DOHH2 (cell line): ENCODE data around the gene DAZAP2.

Experiments
- H3F3A ChIP-seq: fragments of 200-600 bp; sonication (generic), shearing (Covaris generic); 2 replicates; pipeline ENCODE4 v1.6.0; 2016; ENCODE audit warnings: antibody characterized with exemption, mild to moderate bottlenecking; ENCODE audit not compliant: control insufficient read depth, insufficient read depth
- H3K27ac ChIP-seq: fragments of 200-600 bp; sonication (generic); 2 replicates; pipeline ENCODE4 v1.5.1; 2014; ENCODE audit warnings: low read depth, mild to moderate bottlenecking, low read length, moderate library complexity
- H3K27me3 ChIP-seq: fragments of 200-600 bp; sonication (generic); 2 replicates; pipeline ENCODE4 v1.6.1; 2014; ENCODE audit warnings: mild to moderate bottlenecking, low read length, mixed read lengths; ENCODE audit not compliant: control insufficient read depth
- H3K36me3 ChIP-seq: fragments of 200-600 bp; sonication (generic); 2 replicates; pipeline ENCODE4 v1.6.1; 2014; ENCODE audit warnings: mild to moderate bottlenecking, low read length, moderate library complexity, mixed read lengths; ENCODE audit not compliant: control insufficient read depth
- H3K4me1 ChIP-seq: fragments of 200-600 bp; sonication (generic); 2 replicates; pipeline ENCODE4 v1.6.1; 2014; ENCODE audit warnings: mild to moderate bottlenecking, low read length, mixed read lengths; ENCODE audit not compliant: control insufficient read depth
- H3K4me2 ChIP-seq: fragments of 200-600 bp; sonication (generic); 2 replicates; pipeline ENCODE4 v1.6.0; 2014; ENCODE audit warnings: mild to moderate bottlenecking, low read length, moderate library complexity
- H3K4me3 ChIP-seq: fragments of 200-600 bp; sonication (generic); 2 replicates; pipeline ENCODE4 v1.5.1; 2014; ENCODE audit warnings: mild to moderate bottlenecking, low read length, mixed read lengths
- H3K79me2 ChIP-seq: fragments of 200-600 bp; sonication (generic); 2 replicates; pipeline ENCODE4 v1.6.1; 2014; ENCODE audit warnings: mild to moderate bottlenecking, low read length, mixed read lengths; ENCODE audit not compliant: control insufficient read depth
- H3K9me2 ChIP-seq: fragments of 200-600 bp; sonication (generic); replicated peaks from 2 replicates; pipeline ENCODE4 v1.6.1; 2014; ENCODE audit warnings: mild to moderate bottlenecking, low read length, mixed read lengths; ENCODE audit not compliant: control insufficient read depth
- H3K9me3 ChIP-seq: fragments of 200-600 bp; sonication (generic); 2 replicates; pipeline ENCODE4 v1.6.1; 2014; ENCODE audit warnings: antibody characterized with exemption, low read length, mixed read lengths; ENCODE audit not compliant: control insufficient read depth, insufficient read depth
- H4K20me1 ChIP-seq: fragments of 200-600 bp; sonication (generic); 2 replicates; pipeline ENCODE4 v1.6.0; 2014; ENCODE audit warnings: low read depth, mild to moderate bottlenecking, antibody characterized with exemption, low read length, moderate library complexity; ENCODE audit not compliant: control insufficient read depth, insufficient read depth
- CTCF ChIP-seq: fragments of 200-600 bp; sonication (generic); IDR thresholded peaks from one replicate; pipeline ENCODE4 v1.5.1; 2014; ENCODE audit warnings: antibody characterized with exemption, mild to moderate bottlenecking, low read depth, low read length; ENCODE audit not compliant: poor library complexity, severe bottlenecking
- EZH2phosphoT487 ChIP-seq: fragments of 200-600 bp; sonication (generic); IDR thresholded peaks from 2 replicates; pipeline ENCODE4 v1.6.1; 2017; ENCODE audit warnings: borderline replicate concordance, mild to moderate bottlenecking, antibody characterized with exemption, low read length, moderate library complexity, mixed read lengths

DAZAP2 gene

GRCh38 chr12:51191516-51192283, 46.9 kb upstream of the DAZAP2 start:
- no peaks in the 10 kb centered on the region for H3K79me2 ChIP-seq
- peaks cover 27% of the 10 kb centered on the region for H3K4me1 ChIP-seq
- no peak overlapping the region for H3K27ac ChIP-seq
- H3K36me3 ChIP-seq: no peaks in the 10 kb centered on the region
- no peak overlapping the region for H3K4me2 ChIP-seq
- no peaks in the 10 kb centered on the region for H3K9me3 ChIP-seq
- no peaks in the 10 kb centered on the region for H3K9me2 ChIP-seq
- TF ChIP-seq EZH2phosphoT487 (no peak), CTCF (no peak)
- no peaks in the 10 kb centered on the region for H4K20me1 ChIP-seq
- no peaks in the 10 kb centered on the region; the same call in 1 of the 2 replicates for H3K27me3 ChIP-seq
- H3F3A ChIP-seq: no peaks in the 10 kb centered on the region
- no peak overlapping the region for H3K4me3 ChIP-seq

GRCh38 chr12:51192284-51192671, 46.3 kb upstream of the DAZAP2 start:
- TF ChIP-seq EZH2phosphoT487: no peak
- TF ChIP-seq CTCF: no peak
- Histone ChIP-seq H3K9me3 (no peaks in the 10 kb centered on the region), H3K9me2 (no peaks in the 10 kb centered on the region), H3K79me2 (no peaks in the 10 kb centered on the region), H3K27ac (no peak overlapping the region), H4K20me1 (no peaks in the 10 kb centered on the region), H3K4me2 (no peak overlapping the region), H3F3A (no peaks in the 10 kb centered on the region), H3K27me3 (no peaks in the 10 kb centered on the region; the same call in 1 of the 2 replicates), H3K36me3 (no peaks in the 10 kb centered on the region), H3K4me3 (no peak overlapping the region), H3K4me1 (peaks cover 21% of the 10 kb centered on the region)

GRCh38 chr12:51195841-51196240, 42.8 kb upstream of the DAZAP2 start:
- Histone ChIP-seq H3K4me1 (no peaks in the 10 kb centered on the region), H3F3A (no peaks in the 10 kb centered on the region), H3K79me2 (no peaks in the 10 kb centered on the region), H3K4me2 (no peak overlapping the region), H3K9me2 (no peaks in the 10 kb centered on the region), H3K4me3 (no peak overlapping the region), H3K27ac (no peak overlapping the region), H3K27me3 (no peaks in the 10 kb centered on the region), H4K20me1 (no peaks in the 10 kb centered on the region), H3K36me3 (no peaks in the 10 kb centered on the region), H3K9me3 (no peaks in the 10 kb centered on the region)
- TF ChIP-seq CTCF (no peak), EZH2phosphoT487 (no peak)
